Esophagus muscularis mucosa (tissue), 3 donors: Measurements from ENCODE around the gene PSENEN.

Experiments
- POLR2A ChIP-seq: fragments of 450-650 bp; IDR thresholded peaks from one replicate; pipeline ENCODE4 v1.6.1; 2017; ENCODE audit warnings: antibody characterized with exemption, moderate library complexity, mild to moderate bottlenecking, low read depth
- POLR2AphosphoS5 ChIP-seq, 2 donors: sonication (generic); formaldehyde crosslinking; IDR thresholded peaks; one replicate each; pipeline ENCODE4 v1.6.1; 2017; ENCODE audit warnings: antibody characterized with exemption in 2 of 2
- TF ChIP-seq, protein P1 (sequence below), 3 experiments: fragments of 200-600 bp in 2 of 3; fragments of 450-650 bp in 1 of 3; sonication (generic) in 2 of 3; IDR thresholded peaks; one replicate each; pipeline ENCODE4 v1.5.1; 2017 to 2019; ENCODE audit warnings: antibody characterized with exemption in 3 of 3, mild to moderate bottlenecking in 2 of 3, moderate library complexity in 1 of 3

DNA sequence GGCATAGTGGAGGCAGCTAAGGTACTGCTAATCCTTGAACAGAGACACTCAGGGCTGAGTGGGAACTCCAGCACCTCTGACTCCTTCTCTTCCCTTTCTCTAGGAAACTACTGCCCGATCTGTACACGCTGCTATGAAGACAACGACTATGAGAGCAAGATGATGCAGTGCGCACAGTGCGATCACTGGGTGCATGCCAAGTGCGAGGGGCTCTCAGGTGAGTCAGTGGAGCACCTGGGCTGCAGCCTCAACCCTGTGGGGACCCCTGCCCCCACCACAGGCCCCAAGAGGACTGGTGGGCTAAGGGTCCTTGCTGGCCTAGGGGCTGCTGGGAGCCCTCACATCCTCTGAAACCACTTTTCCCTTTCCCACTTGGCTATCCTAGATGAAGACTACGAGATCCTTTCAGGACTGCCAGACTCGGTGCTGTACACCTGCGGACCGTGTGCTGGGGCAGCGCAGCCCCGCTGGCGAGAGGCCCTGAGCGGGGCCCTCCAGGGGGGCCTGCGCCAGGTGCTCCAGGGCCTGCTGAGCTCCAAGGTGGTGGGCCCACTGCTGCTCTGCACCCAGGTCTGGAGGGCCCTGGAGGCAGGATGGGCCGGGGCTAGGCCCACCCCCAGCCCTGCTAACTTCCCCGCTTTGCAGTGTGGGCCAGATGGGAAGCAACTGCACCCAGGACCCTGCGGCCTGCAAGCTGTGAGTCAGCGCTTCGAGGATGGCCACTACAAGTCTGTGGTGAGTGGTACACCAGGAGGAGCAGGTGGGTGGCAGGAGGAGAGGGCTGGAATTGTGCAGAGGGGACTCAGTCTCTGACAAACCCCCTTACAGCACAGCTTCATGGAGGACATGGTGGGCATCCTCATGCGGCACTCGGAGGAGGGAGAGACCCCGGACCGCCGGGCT lies 18.1 kb upstream of the PSENEN start:
- TF ChIP-seq, protein P1, sequence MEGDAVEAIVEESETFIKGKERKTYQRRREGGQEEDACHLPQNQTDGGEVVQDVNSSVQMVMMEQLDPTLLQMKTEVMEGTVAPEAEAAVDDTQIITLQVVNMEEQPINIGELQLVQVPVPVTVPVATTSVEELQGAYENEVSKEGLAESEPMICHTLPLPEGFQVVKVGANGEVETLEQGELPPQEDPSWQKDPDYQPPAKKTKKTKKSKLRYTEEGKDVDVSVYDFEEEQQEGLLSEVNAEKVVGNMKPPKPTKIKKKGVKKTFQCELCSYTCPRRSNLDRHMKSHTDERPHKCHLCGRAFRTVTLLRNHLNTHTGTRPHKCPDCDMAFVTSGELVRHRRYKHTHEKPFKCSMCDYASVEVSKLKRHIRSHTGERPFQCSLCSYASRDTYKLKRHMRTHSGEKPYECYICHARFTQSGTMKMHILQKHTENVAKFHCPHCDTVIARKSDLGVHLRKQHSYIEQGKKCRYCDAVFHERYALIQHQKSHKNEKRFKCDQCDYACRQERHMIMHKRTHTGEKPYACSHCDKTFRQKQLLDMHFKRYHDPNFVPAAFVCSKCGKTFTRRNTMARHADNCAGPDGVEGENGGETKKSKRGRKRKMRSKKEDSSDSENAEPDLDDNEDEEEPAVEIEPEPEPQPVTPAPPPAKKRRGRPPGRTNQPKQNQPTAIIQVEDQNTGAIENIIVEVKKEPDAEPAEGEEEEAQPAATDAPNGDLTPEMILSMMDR (IDR thresholded peaks at IDR 0.05): no peak
- no peak for TF ChIP-seq POLR2AphosphoS5 (IDR thresholded peaks at IDR 0.05)
- no peak for TF ChIP-seq POLR2A
